ENCODE data around the gene LINC01488.

DNA sequence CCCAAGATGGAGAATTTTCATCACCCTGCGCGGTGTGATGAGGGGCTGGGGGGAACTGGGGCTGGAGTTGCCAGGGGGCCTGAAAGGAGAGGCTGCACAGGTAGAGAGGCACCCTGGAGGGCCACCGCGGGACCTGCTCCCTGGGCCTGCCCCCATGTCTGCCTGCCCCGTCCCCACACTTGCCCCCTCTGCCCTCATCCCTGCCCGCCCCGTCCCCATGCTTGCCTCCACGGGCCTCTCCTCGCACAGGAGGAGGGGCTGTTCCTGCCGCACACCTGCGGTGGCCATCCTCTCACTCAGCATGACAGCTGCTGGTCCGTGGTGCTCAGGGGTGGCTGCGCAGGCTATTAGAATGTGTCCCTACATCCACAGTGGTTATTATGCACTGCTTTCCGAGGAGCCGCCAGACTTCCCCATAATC is 43.5 kb downstream of the LINC01488 start:
- TF ChIP-seq, protein P1, sequence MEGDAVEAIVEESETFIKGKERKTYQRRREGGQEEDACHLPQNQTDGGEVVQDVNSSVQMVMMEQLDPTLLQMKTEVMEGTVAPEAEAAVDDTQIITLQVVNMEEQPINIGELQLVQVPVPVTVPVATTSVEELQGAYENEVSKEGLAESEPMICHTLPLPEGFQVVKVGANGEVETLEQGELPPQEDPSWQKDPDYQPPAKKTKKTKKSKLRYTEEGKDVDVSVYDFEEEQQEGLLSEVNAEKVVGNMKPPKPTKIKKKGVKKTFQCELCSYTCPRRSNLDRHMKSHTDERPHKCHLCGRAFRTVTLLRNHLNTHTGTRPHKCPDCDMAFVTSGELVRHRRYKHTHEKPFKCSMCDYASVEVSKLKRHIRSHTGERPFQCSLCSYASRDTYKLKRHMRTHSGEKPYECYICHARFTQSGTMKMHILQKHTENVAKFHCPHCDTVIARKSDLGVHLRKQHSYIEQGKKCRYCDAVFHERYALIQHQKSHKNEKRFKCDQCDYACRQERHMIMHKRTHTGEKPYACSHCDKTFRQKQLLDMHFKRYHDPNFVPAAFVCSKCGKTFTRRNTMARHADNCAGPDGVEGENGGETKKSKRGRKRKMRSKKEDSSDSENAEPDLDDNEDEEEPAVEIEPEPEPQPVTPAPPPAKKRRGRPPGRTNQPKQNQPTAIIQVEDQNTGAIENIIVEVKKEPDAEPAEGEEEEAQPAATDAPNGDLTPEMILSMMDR (IDR thresholded peaks at IDR 0.05), result no peak
- TF ChIP-seq POLR2A (IDR thresholded peaks at IDR 0.05), result no peak

Data from Peyer's patch (tissue), 4 donors.